ENCODE data around the gene GSTA3. TPM values are rescaled to one million over a fixed set of nuclear protein-coding genes. Genes with fewer than 3 reads are reported as not detected.
"Not testable (repeated sequence)": the region's sequence is repeated elsewhere in the genome, so short reads cannot be mapped to it uniquely, and the experiment has no call there.

Gene GSTA3
- total RNA-seq, 1 donor from 2014 or later: not detected

DNA sequence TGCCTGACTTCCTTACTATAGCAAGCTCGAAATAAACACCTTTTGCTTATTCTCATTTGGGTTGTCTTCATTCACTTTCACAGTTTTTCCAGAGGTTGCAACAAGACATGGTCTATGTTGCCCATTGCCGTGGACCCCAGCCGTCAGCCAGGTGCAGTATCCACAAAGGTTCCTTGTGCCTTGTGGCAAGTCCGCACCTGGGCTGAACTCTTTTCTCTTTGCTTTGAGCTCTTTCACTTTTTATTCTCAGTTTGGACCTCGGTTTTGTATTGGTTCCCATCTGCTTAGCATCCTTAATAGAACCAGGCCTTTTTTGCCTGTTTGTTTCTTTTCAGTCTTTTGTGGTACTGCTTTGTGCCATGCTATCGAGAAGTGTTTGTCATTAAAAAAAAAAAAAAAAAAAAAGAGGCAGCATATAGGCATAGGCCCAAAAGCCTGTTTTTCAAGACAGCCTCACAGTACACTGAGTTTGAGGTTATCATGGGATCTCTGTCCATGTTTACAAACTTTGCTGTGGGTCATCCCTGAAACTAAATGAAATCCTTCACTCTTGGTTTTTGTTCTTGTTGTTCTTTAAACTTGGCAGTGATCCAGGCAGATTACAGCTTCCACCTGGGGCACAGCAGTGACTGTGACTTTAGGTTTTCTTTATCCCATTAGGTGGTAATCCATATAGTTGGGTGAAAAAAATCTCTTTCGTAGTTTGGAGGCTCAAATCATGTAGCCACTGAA, 33.3 kb downstream of the GSTA3 start:
- TF ChIP-seq, protein P1, sequence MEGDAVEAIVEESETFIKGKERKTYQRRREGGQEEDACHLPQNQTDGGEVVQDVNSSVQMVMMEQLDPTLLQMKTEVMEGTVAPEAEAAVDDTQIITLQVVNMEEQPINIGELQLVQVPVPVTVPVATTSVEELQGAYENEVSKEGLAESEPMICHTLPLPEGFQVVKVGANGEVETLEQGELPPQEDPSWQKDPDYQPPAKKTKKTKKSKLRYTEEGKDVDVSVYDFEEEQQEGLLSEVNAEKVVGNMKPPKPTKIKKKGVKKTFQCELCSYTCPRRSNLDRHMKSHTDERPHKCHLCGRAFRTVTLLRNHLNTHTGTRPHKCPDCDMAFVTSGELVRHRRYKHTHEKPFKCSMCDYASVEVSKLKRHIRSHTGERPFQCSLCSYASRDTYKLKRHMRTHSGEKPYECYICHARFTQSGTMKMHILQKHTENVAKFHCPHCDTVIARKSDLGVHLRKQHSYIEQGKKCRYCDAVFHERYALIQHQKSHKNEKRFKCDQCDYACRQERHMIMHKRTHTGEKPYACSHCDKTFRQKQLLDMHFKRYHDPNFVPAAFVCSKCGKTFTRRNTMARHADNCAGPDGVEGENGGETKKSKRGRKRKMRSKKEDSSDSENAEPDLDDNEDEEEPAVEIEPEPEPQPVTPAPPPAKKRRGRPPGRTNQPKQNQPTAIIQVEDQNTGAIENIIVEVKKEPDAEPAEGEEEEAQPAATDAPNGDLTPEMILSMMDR (conservative IDR thresholded peaks at IDR 0.05): no peak
- Mint-ChIP-seq H3K9me3 (no peaks in the 10 kb centered on the region), H3K4me1 (no peaks in the 10 kb centered on the region)

DNA sequence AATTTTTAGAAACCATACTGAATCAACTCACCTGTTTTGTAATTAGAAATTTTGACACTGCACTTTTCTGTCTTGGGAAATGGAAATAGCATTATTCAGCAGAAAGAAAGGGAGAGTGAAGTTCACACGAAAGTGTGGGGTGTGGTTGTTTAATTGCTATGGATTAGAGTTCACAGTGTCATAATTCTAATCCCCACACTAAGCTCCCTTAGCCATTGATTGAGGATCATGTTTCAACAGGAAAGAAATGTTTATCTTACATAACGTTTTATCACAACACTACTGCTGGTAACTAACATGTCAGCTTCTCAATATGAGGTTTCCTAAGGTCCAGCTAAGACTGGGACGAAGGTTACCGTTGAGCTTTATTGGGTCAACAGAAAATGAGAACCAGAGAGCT, 37.5 kb downstream of the GSTA3 start:
- no peaks in the 10 kb centered on the region for H3K36me3 Mint-ChIP-seq (ENCODE audit: low read depth)
- no peaks in the 10 kb centered on the region for H3K4me1 Mint-ChIP-seq
- TF ChIP-seq, protein P1 (conservative IDR thresholded peaks at IDR 0.05): no peak
- no peaks in the 10 kb centered on the region for H3K9me3 Mint-ChIP-seq
- no peak overlapping the region for H3K27ac Mint-ChIP-seq (ENCODE audit: unreplicated experiment)
- H3K27me3 Mint-ChIP-seq (ENCODE audit: low read depth): peaks cover 6% of the 10 kb centered on the region
- DNase-seq (ENCODE audit: low read depth, low spot score): no peak
- H3K4me3 Mint-ChIP-seq: no peak overlapping the region

More for the DNA sequence above, 33.3 kb downstream of the GSTA3 start:
- Mint-ChIP-seq H3K4me3 (no peak overlapping the region), H3K27ac (ENCODE audit: unreplicated experiment) (no peak overlapping the region), H3K36me3 (ENCODE audit: low read depth) (no peaks in the 10 kb centered on the region), H3K27me3 (ENCODE audit: low read depth) (peaks cover 6% of the 10 kb centered on the region)
- DNase-seq (ENCODE audit: low read depth, low spot score): no peak

DNA sequence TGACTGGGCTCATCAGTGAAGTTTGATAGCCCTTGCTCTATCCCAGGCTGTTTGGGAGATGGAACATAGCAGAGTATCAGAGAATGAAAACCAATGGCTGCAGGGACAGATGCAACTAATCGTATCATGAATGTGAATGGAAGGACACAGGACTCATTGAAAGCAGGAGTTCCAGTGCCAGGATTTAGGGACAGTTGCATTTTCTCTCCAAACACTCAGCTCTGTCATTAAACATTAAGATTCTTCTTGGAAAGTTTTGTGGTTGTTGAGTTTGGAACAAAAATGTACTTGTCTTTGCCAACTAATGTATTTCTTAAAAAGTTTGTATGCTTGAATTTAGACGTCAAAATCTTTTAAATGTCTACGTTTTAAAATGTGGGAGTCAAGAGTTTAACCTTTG, 37.9 kb downstream of the GSTA3 start:
- H3K27ac Mint-ChIP-seq (ENCODE audit: unreplicated experiment): no peak overlapping the region
- H3K27me3 Mint-ChIP-seq (ENCODE audit: low read depth): peaks cover 6% of the 10 kb centered on the region
- H3K9me3 Mint-ChIP-seq: no peaks in the 10 kb centered on the region
- no peak for DNase-seq (ENCODE audit: low read depth, low spot score)
- no peaks in the 10 kb centered on the region for H3K4me1 Mint-ChIP-seq
- TF ChIP-seq, protein P1 (conservative IDR thresholded peaks at IDR 0.05): no peak
- H3K4me3 Mint-ChIP-seq: no peak overlapping the region
- no peaks in the 10 kb centered on the region for H3K36me3 Mint-ChIP-seq (ENCODE audit: low read depth)

DNA sequence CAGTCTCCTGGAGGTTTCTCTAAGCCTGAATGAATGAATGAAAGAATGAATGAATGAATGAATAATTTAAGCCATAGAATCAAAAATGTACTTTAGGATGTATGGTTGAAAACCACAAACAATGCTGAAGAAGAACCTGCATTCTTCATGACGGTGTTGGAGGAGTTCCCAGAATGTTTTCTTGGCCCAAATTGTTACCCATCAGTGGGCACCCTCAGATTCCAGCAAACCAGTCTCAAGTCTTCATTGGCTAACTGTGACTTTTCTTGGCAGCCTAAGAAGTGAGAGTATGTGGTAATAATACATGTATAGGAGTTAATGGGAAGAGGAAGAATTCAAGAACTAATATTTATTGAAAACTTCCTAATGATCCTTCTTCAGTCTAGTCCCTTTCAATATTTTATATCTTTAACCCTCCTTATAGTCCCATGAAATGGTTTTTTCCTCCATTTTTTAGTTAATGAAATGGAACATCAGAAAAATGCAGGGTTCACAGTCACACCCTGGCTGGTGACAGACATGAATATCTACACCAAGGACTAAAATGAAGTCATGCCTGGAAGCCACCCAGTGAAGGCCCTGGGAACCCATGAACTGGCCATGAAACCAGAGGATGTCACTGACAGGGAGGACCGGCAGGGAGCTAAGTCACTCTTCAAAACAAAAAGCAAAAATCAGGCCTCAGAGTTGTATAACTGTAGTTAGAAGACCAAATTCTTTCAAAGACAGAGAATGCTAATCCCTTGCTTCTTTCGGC, 39.0 kb downstream of the GSTA3 start:
- not testable (repeated sequence) for H3K4me1 Mint-ChIP-seq; H3K27me3 Mint-ChIP-seq (ENCODE audit: low read depth); H3K36me3 Mint-ChIP-seq (ENCODE audit: low read depth); H3K27ac Mint-ChIP-seq (ENCODE audit: unreplicated experiment); H3K4me3 Mint-ChIP-seq; H3K9me3 Mint-ChIP-seq; DNase-seq (ENCODE audit: low read depth, low spot score)

DNA sequence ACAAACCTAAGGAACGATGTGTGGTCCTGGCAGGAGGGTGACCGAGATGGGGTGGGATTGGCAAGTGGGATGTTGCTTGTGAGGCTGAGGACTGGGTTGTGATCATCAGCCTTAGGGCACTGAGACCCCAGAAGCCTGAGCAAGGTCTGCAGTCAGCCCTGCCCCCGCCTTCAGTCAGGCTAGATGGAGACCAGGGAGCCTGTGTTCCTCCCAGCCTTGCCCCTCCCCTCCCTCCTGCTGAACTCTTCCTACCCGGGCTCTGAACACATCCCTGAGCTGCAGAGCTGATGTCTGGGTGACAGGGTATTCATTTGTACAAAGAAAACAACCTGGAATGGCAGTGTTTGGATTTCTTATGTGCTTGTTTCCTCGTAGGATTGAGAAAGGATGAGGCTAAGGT, 40.6 kb downstream of the GSTA3 start:
- H3K4me3 Mint-ChIP-seq; DNase-seq (ENCODE audit: low read depth, low spot score); H3K27me3 Mint-ChIP-seq (ENCODE audit: low read depth); H3K9me3 Mint-ChIP-seq; H3K4me1 Mint-ChIP-seq; H3K36me3 Mint-ChIP-seq (ENCODE audit: low read depth); H3K27ac Mint-ChIP-seq (ENCODE audit: unreplicated experiment): not testable (repeated sequence)

DNA sequence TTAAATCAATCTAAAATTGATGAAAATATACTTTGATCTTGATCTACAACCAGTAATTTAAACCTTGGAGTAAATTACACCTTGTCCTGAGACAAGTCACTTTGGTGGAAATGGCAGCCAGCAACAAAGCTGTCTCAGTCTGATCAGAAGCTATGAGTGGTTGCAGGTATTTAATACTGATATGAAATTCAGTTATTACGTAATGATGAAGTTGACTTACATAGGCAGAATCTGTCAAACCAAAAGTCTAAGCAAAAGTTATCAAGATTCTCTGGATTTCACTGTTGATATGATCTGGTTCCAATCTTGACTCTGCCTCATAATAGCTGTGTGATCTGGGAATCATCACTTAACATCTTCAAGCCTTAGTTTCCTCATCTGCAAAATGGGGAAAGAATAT, 41.3 kb downstream of the GSTA3 start:
- Mint-ChIP-seq H3K27ac (ENCODE audit: unreplicated experiment) (no peak overlapping the region), H3K4me1 (no peaks in the 10 kb centered on the region), H3K36me3 (ENCODE audit: low read depth) (no peaks in the 10 kb centered on the region), H3K9me3 (no peaks in the 10 kb centered on the region), H3K4me3 (no peak overlapping the region), H3K27me3 (ENCODE audit: low read depth) (peaks cover 2% of the 10 kb centered on the region)
- TF ChIP-seq, protein P1 (conservative IDR thresholded peaks at IDR 0.05): no peak
- no peak for DNase-seq (ENCODE audit: low read depth, low spot score)

DNA sequence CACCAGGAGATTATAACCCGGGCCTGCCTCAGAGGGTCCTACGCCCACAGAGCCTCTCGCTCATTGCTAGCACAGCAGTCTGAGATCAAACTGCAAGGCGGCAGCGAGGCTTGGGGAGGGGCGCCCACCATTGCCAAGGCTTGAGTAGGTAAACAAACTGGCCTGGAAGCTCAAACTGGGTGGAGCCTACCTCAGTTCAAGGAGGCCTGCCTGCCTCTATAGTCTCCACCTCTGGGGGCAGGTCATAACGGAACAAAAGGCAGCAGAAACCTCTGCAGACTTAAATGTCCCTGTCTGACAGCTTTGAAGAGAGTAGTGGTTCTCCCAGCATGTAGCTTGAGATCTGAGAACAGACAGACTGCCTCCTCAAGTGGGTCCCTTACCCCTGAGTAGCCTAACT, 48.3 kb downstream of the GSTA3 start:
- not testable (repeated sequence) for H3K4me3 Mint-ChIP-seq; H3K4me1 Mint-ChIP-seq; H3K27ac Mint-ChIP-seq (ENCODE audit: unreplicated experiment); DNase-seq (ENCODE audit: low read depth, low spot score); H3K27me3 Mint-ChIP-seq (ENCODE audit: low read depth); H3K36me3 Mint-ChIP-seq (ENCODE audit: low read depth); H3K9me3 Mint-ChIP-seq

All from neural crest cell (in vitro differentiated cells).